Colonic mucosa (tissue), 4 donors: ENCODE measurements around the gene HDAC6. TPM values are rescaled to one million over a fixed set of nuclear protein-coding genes. Genes with fewer than 3 reads are reported as not detected.

Experiments
- DNase-seq: peaks from one replicate; pipeline ENCODE4 v3.0.0-alpha.2; 2020
- H3K27ac ChIP-seq: fragments of 200-600 bp; one replicate; pipeline ENCODE4 v1.8.0; 2021
- H3K27me3 ChIP-seq: fragments of 200-600 bp; one replicate; pipeline ENCODE4 v1.8.0; 2021
- H3K36me3 ChIP-seq: fragments of 200-600 bp; one replicate; pipeline ENCODE4 v1.8.0; 2021
- H3K4me1 ChIP-seq: fragments of 200-600 bp; one replicate; pipeline ENCODE4 v1.8.0; 2021; ENCODE audit warnings: mild to moderate bottlenecking
- H3K4me3 ChIP-seq: fragments of 200-600 bp; one replicate; pipeline ENCODE4 v1.8.0; 2021
- H3K9ac ChIP-seq, 2 donors: one replicate each; pipeline ENCODE4 v1.7.0; 2013; ENCODE audit warnings: control low read depth in 2 of 2, low read depth in 2 of 2, low read length in 2 of 2
- H3K9me3 ChIP-seq: fragments of 200-600 bp; one replicate; pipeline ENCODE4 v1.8.0; 2021
- intact Hi-C: fragments of 100-400 bp; cut with DNase I; formaldehyde crosslinking; loops from one replicate; pipeline ENCODE4 v1.14.1; 2022
- total RNA-seq, 2 donors: library from RNA; stranded (reverse); fragmentation: NEBNext Ultra II Directional in 1 of 2; extraction: Animal tissue kit (Norgen Biotek cat#: 25700) in 1 of 2; gene quantifications; one replicate each; pipeline ENCODE4 v1.2.1, GENCODE V29; 2021
- TF ChIP-seq, protein P1 (sequence below): fragments of 200-600 bp; IDR thresholded peaks from one replicate; pipeline ENCODE4 v1.8.0; 2022; ENCODE audit warnings: antibody characterized with exemption, mild to moderate bottlenecking
- donor health status: healthy.
- donor health status: DM: no; HTN: no; CAD: no.
- donor health status: DM: no; HTN: no; CAD: no.

HDAC6 gene
- total RNA-seq, 2 donors from 2014 or later: 66.2 to 71.5 TPM

- H3K4me3 ChIP-seq: no peak within 1 kb of the TSS
- peaks cover 4% of the 10 kb centered on the region for H3K27me3 ChIP-seq
- no peak for DNase-seq
- no peak within 1 kb of the TSS for H3K27ac ChIP-seq
- H3K36me3 ChIP-seq: no peaks in the 10 kb centered on the region
- no peaks in the 10 kb centered on the region for H3K4me1 ChIP-seq
- H3K9me3 ChIP-seq: no peaks in the 10 kb centered on the region
- H3K9ac ChIP-seq: no peak within 1 kb of the TSS
- intact Hi-C loops: no loop called here
- TF ChIP-seq, protein P1, sequence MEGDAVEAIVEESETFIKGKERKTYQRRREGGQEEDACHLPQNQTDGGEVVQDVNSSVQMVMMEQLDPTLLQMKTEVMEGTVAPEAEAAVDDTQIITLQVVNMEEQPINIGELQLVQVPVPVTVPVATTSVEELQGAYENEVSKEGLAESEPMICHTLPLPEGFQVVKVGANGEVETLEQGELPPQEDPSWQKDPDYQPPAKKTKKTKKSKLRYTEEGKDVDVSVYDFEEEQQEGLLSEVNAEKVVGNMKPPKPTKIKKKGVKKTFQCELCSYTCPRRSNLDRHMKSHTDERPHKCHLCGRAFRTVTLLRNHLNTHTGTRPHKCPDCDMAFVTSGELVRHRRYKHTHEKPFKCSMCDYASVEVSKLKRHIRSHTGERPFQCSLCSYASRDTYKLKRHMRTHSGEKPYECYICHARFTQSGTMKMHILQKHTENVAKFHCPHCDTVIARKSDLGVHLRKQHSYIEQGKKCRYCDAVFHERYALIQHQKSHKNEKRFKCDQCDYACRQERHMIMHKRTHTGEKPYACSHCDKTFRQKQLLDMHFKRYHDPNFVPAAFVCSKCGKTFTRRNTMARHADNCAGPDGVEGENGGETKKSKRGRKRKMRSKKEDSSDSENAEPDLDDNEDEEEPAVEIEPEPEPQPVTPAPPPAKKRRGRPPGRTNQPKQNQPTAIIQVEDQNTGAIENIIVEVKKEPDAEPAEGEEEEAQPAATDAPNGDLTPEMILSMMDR: no peak
These were observed 24.4 kb downstream of the HDAC6 start, which contains the start of gene ERAS for GRCh38 chrX:48826135-48826875. ERAS (plus strand) TSS chrX:48826513; CDS start chrX:48829124, 2,611 bp downstream.

- Histone ChIP-seq H3K9me3 (no peaks in the 10 kb centered on the region), H3K27ac (no peak overlapping the region), H3K9ac (no peak overlapping the region), H3K4me1 (no peaks in the 10 kb centered on the region), H3K4me3 (no peak overlapping the region), H3K27me3 (peaks cover 12% of the 10 kb centered on the region), H3K36me3 (no peaks in the 10 kb centered on the region)
- TF ChIP-seq, protein P1: no peak
- intact Hi-C loops: no loop called here
- DNase-seq: no peak
These were observed 25.2 kb downstream of the HDAC6 start for GRCh38 chrX:48826876-48827653.

GRCh38 chrX:48827654-48827968 is 25.7 kb downstream of the HDAC6 start:
- no peak for DNase-seq
- Histone ChIP-seq H3K36me3 (no peaks in the 10 kb centered on the region), H3K9me3 (no peaks in the 10 kb centered on the region), H3K4me1 (no peaks in the 10 kb centered on the region), H3K27ac (no peak overlapping the region), H3K9ac (no peak overlapping the region), H3K4me3 (no peak overlapping the region), H3K27me3 (peaks cover 12% of the 10 kb centered on the region)
- intact Hi-C loops: no loop called here
- TF ChIP-seq, protein P1: no peak

DNA sequence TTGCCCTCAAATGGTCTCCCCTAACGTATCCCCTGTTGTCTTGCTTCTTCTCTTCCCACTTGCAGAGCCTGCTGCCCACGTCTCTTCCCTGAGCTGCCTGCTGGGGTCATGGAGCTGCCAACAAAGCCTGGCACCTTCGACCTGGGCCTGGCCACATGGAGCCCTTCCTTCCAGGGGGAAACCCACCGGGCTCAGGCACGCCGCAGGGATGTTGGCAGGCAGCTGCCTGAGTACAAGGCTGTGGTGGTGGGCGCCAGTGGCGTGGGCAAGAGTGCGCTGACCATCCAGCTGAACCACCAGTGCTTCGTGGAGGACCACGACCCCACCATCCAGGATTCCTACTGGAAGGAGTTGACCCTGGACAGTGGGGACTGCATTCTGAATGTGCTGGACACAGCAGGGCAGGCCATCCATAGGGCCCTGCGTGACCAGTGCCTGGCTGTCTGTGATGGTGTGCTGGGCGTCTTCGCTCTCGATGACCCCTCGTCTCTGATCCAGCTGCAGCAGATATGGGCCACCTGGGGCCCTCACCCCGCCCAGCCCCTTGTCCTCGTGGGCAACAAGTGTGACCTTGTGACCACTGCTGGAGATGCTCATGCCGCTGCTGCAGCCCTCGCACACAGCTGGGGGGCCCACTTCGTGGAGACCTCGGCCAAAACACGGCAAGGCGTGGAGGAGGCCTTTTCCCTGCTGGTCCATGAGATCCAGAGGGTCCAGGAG is 27.3 kb downstream of the HDAC6 start:
- Histone ChIP-seq H3K9ac (no peak overlapping the region), H3K4me1 (no peaks in the 10 kb centered on the region), H3K36me3 (no peaks in the 10 kb centered on the region), H3K4me3 (no peak overlapping the region), H3K27me3 (peaks cover 19% of the 10 kb centered on the region), H3K27ac (no peak overlapping the region), H3K9me3 (no peaks in the 10 kb centered on the region)
- DNase-seq: no peak
- TF ChIP-seq, protein P1: no peak
- intact Hi-C loops: no loop called here

GRCh38 chrX:48831136-48831908 is 29.5 kb downstream of the HDAC6 start:
- Histone ChIP-seq H3K4me1 (no peaks in the 10 kb centered on the region), H3K36me3 (no peaks in the 10 kb centered on the region), H3K27ac (no peak overlapping the region), H3K27me3 (peaks cover 23% of the 10 kb centered on the region), H3K4me3 (no peak overlapping the region), H3K9ac (no peak overlapping the region), H3K9me3 (no peaks in the 10 kb centered on the region)
- no peak for DNase-seq
- intact Hi-C loops: no loop called here
- TF ChIP-seq, protein P1: no peak
